ENCODE results near the gene LDLRAD4. TPM values are rescaled to one million over a fixed set of nuclear protein-coding genes. Genes with fewer than 3 reads are reported as not detected.

LDLRAD4 gene
- total RNA-seq, 4 donors from 2014 or later: 20.4 to 40.4 (median 35.3) TPM

DNA sequence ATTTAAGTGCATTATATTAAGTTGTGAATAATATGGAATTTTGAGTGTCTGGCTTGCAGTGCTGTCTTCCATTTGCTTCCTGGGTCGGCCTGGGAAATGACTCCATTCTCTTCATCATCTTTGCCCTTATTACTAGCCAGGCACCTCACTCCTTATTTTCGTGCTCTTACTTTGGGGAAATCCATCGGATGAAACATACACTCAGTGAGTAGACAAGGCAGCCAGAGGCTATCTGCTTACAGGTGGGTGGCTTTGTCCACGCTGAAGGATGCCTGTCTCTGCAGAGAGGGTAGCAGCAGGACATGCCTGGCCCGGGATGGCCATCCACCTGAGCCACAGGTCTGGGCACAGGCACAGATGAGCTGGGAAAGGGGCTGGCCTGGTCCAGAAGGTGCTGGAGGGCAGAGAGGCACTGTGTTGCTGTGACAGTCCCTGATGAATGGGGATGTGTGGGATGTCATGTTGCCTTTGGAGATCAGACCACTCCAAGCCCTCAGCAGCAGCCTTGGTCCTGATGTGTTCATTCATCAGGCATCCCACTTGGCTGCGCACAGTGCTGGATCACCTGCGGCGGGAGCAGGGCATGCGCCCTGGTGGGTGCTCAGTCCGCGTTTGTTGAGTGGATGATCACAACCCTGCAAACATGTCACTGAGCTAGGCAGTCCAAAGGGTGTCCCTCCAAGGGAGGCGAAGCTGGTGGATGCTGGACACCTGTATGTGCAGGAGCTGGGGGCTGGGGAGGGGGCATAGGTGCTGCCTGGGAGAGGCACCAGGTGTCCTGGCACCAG lies 236.0 kb downstream of the LDLRAD4 start:
- 95% methylated on average over 4 of the region's 12 CpGs for WGBS
- Histone ChIP-seq H3K27me3 (no peaks in the 10 kb centered on the region), H3K4me1 (peaks cover 28 to 53% (median 41%) of the 10 kb centered on the region in 4 donors), H3K4me3 (no peak overlapping the region), H3K36me3 (no peaks in the 10 kb centered on the region), H3K9me3 (no peaks in the 10 kb centered on the region), H3K27ac (replicated peaks in 1 of 4) (no peak overlapping the region)
- TF ChIP-seq POLR2A (IDR thresholded peaks at IDR 0.05; ENCODE audit: low read depth) (no peak), EP300 (IDR thresholded peaks at IDR 0.05) (no peak), POLR2AphosphoS5 (IDR thresholded peaks at IDR 0.05) (no peak)
- TF ChIP-seq, protein P1, sequence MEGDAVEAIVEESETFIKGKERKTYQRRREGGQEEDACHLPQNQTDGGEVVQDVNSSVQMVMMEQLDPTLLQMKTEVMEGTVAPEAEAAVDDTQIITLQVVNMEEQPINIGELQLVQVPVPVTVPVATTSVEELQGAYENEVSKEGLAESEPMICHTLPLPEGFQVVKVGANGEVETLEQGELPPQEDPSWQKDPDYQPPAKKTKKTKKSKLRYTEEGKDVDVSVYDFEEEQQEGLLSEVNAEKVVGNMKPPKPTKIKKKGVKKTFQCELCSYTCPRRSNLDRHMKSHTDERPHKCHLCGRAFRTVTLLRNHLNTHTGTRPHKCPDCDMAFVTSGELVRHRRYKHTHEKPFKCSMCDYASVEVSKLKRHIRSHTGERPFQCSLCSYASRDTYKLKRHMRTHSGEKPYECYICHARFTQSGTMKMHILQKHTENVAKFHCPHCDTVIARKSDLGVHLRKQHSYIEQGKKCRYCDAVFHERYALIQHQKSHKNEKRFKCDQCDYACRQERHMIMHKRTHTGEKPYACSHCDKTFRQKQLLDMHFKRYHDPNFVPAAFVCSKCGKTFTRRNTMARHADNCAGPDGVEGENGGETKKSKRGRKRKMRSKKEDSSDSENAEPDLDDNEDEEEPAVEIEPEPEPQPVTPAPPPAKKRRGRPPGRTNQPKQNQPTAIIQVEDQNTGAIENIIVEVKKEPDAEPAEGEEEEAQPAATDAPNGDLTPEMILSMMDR (IDR thresholded peaks at IDR 0.05): no peak
- intact Hi-C loops (cut with DNase I): loop anchor here (10.0 kb wide), 1 partner anchor 60 kb away; no protein-coding TSS in a partner anchor
- no peak for DNase-seq (ENCODE audit: extremely low spot score)

DNA sequence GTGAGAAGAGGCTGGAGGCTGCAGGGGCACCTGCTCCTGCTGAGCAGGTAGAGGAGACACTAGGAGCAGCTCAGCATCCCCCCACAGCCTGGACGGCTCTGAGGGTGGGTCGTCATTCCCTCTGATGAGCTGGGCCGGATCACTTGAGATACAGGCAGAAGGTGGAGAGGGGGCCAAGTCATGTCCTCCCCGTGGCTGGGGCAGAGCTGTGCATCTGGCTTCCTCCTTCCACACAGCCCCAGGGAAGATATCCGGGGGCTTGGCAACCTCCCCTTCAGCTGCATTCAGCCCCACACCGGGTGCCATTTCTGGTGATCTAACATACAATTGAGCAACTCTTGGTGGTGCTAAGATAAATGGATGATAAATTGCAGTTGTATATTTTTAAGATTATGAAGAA lies 236.9 kb downstream of the LDLRAD4 start:
- DNase-seq (ENCODE audit: extremely low spot score): no peak
- TF ChIP-seq, protein P1 (IDR thresholded peaks at IDR 0.05): no peak
- TF ChIP-seq POLR2A (IDR thresholded peaks at IDR 0.05; ENCODE audit: low read depth): no peak
- TF ChIP-seq POLR2AphosphoS5 (IDR thresholded peaks at IDR 0.05): no peak
- TF ChIP-seq EP300 (IDR thresholded peaks at IDR 0.05): no peak
- no peaks in the 10 kb centered on the region for H3K27me3 ChIP-seq
- H3K27ac ChIP-seq (replicated peaks in 1 of 4): no peak overlapping the region
- WGBS: 79% methylated on average over 6 of the region's 6 CpGs
- intact Hi-C loops (cut with DNase I): loop anchor here (10.0 kb wide), 1 partner anchor 59 kb away; no protein-coding TSS in a partner anchor
- no peaks in the 10 kb centered on the region for H3K9me3 ChIP-seq
- peaks cover 28 to 49% (median 40%) of the 10 kb centered on the region in 4 donors for H3K4me1 ChIP-seq
- H3K36me3 ChIP-seq: no peaks in the 10 kb centered on the region
- H3K4me3 ChIP-seq: no peak overlapping the region

DNA sequence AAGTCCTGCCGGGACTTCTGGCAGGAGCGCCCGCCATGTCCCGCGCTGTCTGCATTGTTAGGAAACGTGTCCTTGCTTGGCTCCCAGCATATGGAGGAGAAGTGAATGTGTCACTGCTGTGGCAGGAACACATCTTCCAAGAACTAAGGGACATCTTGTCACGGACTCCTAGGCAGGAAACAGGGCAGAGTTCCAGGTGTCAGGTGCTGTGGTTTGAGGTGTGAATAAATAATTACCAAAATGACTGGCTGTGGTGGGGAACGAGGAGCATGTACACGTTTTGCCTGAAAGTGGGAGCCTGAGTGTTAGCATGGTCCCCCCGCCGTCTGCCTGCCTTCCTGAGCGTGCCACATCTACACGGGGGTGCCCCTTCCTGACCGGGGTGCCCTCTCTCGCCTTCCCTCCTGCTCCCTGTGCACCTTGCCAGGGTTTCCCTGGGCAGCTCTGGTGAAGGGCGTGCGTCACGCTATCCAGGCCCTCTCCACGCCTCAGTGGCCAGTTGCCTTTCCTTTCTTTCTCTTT lies 237.5 kb downstream of the LDLRAD4 start:
- no peaks in the 10 kb centered on the region for H3K36me3 ChIP-seq
- intact Hi-C loops (cut with DNase I): loop anchor here (10.0 kb wide), 1 partner anchor 59 kb away; no protein-coding TSS in a partner anchor
- H3K4me3 ChIP-seq: no peak overlapping the region
- DNase-seq (ENCODE audit: extremely low spot score): no peak
- no peaks in the 10 kb centered on the region for H3K9me3 ChIP-seq
- TF ChIP-seq, protein P1 (IDR thresholded peaks at IDR 0.05): no peak
- TF ChIP-seq POLR2A (IDR thresholded peaks at IDR 0.05; ENCODE audit: low read depth) (no peak), POLR2AphosphoS5 (IDR thresholded peaks at IDR 0.05) (no peak), EP300 (IDR thresholded peaks at IDR 0.05) (no peak)
- WGBS: 82% methylated on average over 19 of the region's 19 CpGs
- H3K27me3 ChIP-seq: no peaks in the 10 kb centered on the region
- peaks cover 22 to 44% (median 35%) of the 10 kb centered on the region in 4 donors for H3K4me1 ChIP-seq
- H3K27ac ChIP-seq (replicated peaks in 1 of 4): no peak overlapping the region

DNA sequence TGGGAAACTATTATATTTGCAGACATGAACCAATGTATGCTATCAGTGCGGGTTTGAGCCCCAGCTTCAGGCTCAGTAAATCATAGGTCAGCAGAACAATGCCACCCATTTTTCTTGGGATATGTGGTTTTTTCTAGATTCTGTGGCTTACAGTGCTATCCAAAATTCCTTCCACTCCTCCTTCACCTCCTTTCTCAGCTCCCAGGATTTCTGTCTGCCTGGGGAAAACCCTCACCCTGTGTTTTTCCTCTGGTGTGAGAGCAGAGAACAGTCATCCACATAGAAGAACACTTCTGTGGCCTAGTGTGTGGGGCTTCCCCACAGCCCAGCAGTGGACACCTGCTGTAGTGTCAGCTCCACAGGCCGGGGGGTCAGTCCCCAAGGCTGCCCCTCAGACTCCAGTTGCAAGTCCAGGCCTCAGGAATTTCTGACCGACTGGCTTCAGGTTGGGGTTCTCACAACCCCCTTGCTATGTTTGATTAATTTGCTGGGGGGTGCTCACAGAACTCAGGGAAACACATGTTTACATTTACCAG lies 238.2 kb downstream of the LDLRAD4 start:
- Histone ChIP-seq H3K36me3 (no peaks in the 10 kb centered on the region), H3K4me3 (no peak overlapping the region), H3K9me3 (no peaks in the 10 kb centered on the region), H3K27ac (replicated peaks in 1 of 4) (no peak overlapping the region), H3K4me1 (peaks cover 15 to 36% (median 28%) of the 10 kb centered on the region in 4 donors), H3K27me3 (no peaks in the 10 kb centered on the region)
- intact Hi-C loops (cut with DNase I): loop anchor here (10.0 kb wide), 1 partner anchor 58 kb away; no protein-coding TSS in a partner anchor
- DNase-seq (ENCODE audit: extremely low spot score): no peak
- no peak for TF ChIP-seq EP300 (IDR thresholded peaks at IDR 0.05)
- no peak for TF ChIP-seq POLR2AphosphoS5 (IDR thresholded peaks at IDR 0.05)
- TF ChIP-seq, protein P1 (IDR thresholded peaks at IDR 0.05): no peak
- no peak for TF ChIP-seq POLR2A (IDR thresholded peaks at IDR 0.05; ENCODE audit: low read depth)
- 83% methylated on average over 3 of the region's 3 CpGs for WGBS
